ENCODE measurements around the gene SSBP3.

GRCh38 chr1:54215523-54215922 lies 190.7 kb downstream of the SSBP3 start:
- TF ChIP-seq EP300 (IDR thresholded peaks at IDR 0.05): no peak
- TF ChIP-seq, protein P1, sequence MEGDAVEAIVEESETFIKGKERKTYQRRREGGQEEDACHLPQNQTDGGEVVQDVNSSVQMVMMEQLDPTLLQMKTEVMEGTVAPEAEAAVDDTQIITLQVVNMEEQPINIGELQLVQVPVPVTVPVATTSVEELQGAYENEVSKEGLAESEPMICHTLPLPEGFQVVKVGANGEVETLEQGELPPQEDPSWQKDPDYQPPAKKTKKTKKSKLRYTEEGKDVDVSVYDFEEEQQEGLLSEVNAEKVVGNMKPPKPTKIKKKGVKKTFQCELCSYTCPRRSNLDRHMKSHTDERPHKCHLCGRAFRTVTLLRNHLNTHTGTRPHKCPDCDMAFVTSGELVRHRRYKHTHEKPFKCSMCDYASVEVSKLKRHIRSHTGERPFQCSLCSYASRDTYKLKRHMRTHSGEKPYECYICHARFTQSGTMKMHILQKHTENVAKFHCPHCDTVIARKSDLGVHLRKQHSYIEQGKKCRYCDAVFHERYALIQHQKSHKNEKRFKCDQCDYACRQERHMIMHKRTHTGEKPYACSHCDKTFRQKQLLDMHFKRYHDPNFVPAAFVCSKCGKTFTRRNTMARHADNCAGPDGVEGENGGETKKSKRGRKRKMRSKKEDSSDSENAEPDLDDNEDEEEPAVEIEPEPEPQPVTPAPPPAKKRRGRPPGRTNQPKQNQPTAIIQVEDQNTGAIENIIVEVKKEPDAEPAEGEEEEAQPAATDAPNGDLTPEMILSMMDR (IDR thresholded peaks at IDR 0.05): no peak

Data from suprapubic skin (tissue), 3 donors.